BLaER1 (cell line): ENCODE measurements around the gene TBC1D5.
"Not testable (repeated sequence)": the region's sequence is repeated elsewhere in the genome, so short reads cannot be mapped to it uniquely, and the experiment has no call there.

Experiments used
- H3K27ac ChIP-seq: shearing (Covaris generic); formaldehyde crosslinking; 2 replicates; pipeline ENCODE4 v1.8.1; 2022
- H3K27me3 ChIP-seq: shearing (Covaris generic); formaldehyde crosslinking; 2 replicates; pipeline ENCODE4 v1.8.1; 2022
- H3K36me3 ChIP-seq: shearing (Covaris generic); formaldehyde crosslinking; 2 replicates; pipeline ENCODE4 v1.8.1; 2022
- H3K4me1 ChIP-seq: shearing (Covaris generic); formaldehyde crosslinking; 2 replicates; pipeline ENCODE4 v1.8.1; 2022
- H3K4me2 ChIP-seq: shearing (Covaris generic); formaldehyde crosslinking; 2 replicates; pipeline ENCODE4 v1.8.1; 2022
- H3K4me3 ChIP-seq: shearing (Covaris generic); formaldehyde crosslinking; 2 replicates; pipeline ENCODE4 v1.8.1; 2022
- H3K9ac ChIP-seq: shearing (Covaris generic); formaldehyde crosslinking; 2 replicates; pipeline ENCODE4 v1.8.1; 2022
- H3K9me3 ChIP-seq: shearing (Covaris generic); formaldehyde crosslinking; 2 replicates; pipeline ENCODE4 v1.8.1; 2022
- H4K20me1 ChIP-seq: shearing (Covaris generic); formaldehyde crosslinking; 2 replicates; pipeline ENCODE4 v1.8.1; 2022
- Cebpa-rat ChIP-seq: shearing (Covaris generic); IDR thresholded peaks from 2 replicates; pipeline ENCODE4 v1.8.1; 2022

Gene TBC1D5

GRCh38 chr3:17360991-17361390 lies 381.4 kb downstream of the TBC1D5 start:
- TF ChIP-seq Cebpa-rat = no peak
- Histone ChIP-seq H3K9me3 (no peaks in the 10 kb centered on the region), H3K9ac (no peak overlapping the region), H3K4me3 (no peak overlapping the region), H4K20me1 (no peaks in the 10 kb centered on the region), H3K4me2 (no peak overlapping the region), H3K36me3 (no peaks in the 10 kb centered on the region), H3K4me1 (no peaks in the 10 kb centered on the region), H3K27me3 (no peaks in the 10 kb centered on the region), H3K27ac (no peak overlapping the region)

DNA sequence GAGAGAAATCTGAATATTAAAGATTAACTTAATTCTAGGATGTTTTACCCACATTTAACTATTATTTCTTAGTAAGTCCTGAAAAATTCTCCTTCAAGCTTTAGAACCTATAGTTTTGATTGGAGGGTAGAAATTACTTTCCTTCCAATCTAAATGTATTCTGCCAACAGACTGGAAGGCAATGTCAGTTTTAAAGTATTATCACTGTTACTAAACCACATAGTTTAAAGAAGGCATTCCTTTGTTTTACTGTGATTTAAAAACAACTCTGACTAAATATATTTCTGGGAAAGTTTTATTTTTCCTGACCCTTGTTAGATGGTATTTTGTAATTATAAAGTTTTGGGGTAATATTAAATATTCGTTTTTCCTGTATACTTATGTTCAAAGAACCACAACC lies 382.5 kb downstream of the TBC1D5 start:
- H3K27ac ChIP-seq = no peak overlapping the region
- H3K27me3 ChIP-seq = no peaks in the 10 kb centered on the region
- H3K36me3 ChIP-seq = no peaks in the 10 kb centered on the region
- no peaks in the 10 kb centered on the region for H3K4me1 ChIP-seq
- H4K20me1 ChIP-seq = no peaks in the 10 kb centered on the region
- no peaks in the 10 kb centered on the region for H3K9me3 ChIP-seq
- no peak for TF ChIP-seq Cebpa-rat
- no peak overlapping the region for H3K9ac ChIP-seq
- no peak overlapping the region for H3K4me3 ChIP-seq
- no peak overlapping the region for H3K4me2 ChIP-seq

- Histone ChIP-seq H3K4me3 (no peak overlapping the region), H3K9me3 (no peaks in the 10 kb centered on the region), H3K9ac (no peak overlapping the region), H3K36me3 (no peaks in the 10 kb centered on the region), H3K27ac (no peak overlapping the region), H3K27me3 (no peaks in the 10 kb centered on the region), H4K20me1 (no peaks in the 10 kb centered on the region), H3K4me2 (no peak overlapping the region), H3K4me1 (no peaks in the 10 kb centered on the region)
- TF ChIP-seq Cebpa-rat = no peak
Measured at GRCh38 chr3:17357035-17357710, 385.3 kb downstream of the TBC1D5 start.

- Histone ChIP-seq H3K9ac (no peak overlapping the region), H3K36me3 (no peaks in the 10 kb centered on the region), H3K4me1 (no peaks in the 10 kb centered on the region), H3K27me3 (no peaks in the 10 kb centered on the region), H3K27ac (no peak overlapping the region), H3K9me3 (no peaks in the 10 kb centered on the region), H4K20me1 (no peaks in the 10 kb centered on the region), H3K4me3 (no peak overlapping the region), H3K4me2 (no peak overlapping the region)
- no peak for TF ChIP-seq Cebpa-rat
Measured at GRCh38 chr3:17356585-17356984, 385.8 kb downstream of the TBC1D5 start.

DNA sequence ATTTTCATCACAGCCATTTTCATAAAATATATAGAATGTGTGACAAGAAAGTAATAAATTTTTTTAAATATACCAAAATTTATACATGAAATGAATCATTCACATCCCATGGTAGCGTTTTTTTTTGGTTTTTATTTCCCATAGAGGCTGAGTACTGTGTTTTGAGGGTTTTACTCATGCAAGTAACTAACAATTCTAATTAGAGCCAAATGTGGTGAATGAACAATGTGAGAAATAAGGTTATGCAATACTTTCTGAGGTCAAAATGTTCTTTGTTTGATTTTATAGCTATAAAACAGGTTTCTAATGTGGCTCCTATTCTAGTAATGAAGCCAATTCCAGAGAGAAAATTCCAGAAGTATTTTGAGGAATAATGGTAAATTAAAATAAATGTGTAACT lies 386.8 kb downstream of the TBC1D5 start:
- TF ChIP-seq Cebpa-rat = no peak
- no peak overlapping the region for H3K4me2 ChIP-seq
- H3K9ac ChIP-seq = no peak overlapping the region
- H4K20me1 ChIP-seq = no peaks in the 10 kb centered on the region
- H3K36me3 ChIP-seq = no peaks in the 10 kb centered on the region
- H3K27me3 ChIP-seq = no peaks in the 10 kb centered on the region
- H3K4me3 ChIP-seq = no peak overlapping the region
- no peaks in the 10 kb centered on the region for H3K4me1 ChIP-seq
- H3K27ac ChIP-seq = no peak overlapping the region
- H3K9me3 ChIP-seq = no peaks in the 10 kb centered on the region

GRCh38 chr3:17354341-17354740 lies 388.1 kb downstream of the TBC1D5 start:
- no peaks in the 10 kb centered on the region for H4K20me1 ChIP-seq
- H3K9ac ChIP-seq = no peak overlapping the region
- no peak for TF ChIP-seq Cebpa-rat
- H3K27me3 ChIP-seq = no peaks in the 10 kb centered on the region
- no peaks in the 10 kb centered on the region for H3K4me1 ChIP-seq
- no peak overlapping the region for H3K4me3 ChIP-seq
- no peak overlapping the region for H3K4me2 ChIP-seq
- no peaks in the 10 kb centered on the region for H3K36me3 ChIP-seq
- no peaks in the 10 kb centered on the region for H3K9me3 ChIP-seq
- no peak overlapping the region for H3K27ac ChIP-seq

DNA sequence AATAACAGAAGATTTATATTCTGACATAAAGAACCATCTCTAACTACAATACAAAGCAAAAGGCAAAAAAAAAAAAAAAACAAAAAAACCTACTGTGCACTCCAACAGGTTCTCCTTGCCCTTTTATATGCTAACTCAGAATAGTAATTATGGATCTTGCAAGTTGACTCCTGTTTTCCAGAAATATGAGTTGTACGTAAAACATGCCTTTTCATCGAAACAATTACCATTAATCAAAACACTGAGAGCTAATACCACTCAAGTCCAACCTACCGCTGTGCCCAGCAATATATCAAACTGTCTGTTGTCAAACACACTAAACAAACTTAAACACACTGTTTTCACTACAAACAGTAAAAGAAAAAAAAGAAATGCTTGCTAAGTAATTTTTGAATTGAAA lies 389.8 kb downstream of the TBC1D5 start:
- TF ChIP-seq Cebpa-rat = no peak
- no peak overlapping the region for H3K4me3 ChIP-seq
- no peaks in the 10 kb centered on the region for H4K20me1 ChIP-seq
- H3K36me3 ChIP-seq = no peaks in the 10 kb centered on the region
- no peak overlapping the region for H3K4me2 ChIP-seq
- H3K4me1 ChIP-seq = no peaks in the 10 kb centered on the region
- no peak overlapping the region for H3K9ac ChIP-seq
- no peaks in the 10 kb centered on the region for H3K27me3 ChIP-seq
- H3K9me3 ChIP-seq = no peaks in the 10 kb centered on the region
- H3K27ac ChIP-seq = no peak overlapping the region

DNA sequence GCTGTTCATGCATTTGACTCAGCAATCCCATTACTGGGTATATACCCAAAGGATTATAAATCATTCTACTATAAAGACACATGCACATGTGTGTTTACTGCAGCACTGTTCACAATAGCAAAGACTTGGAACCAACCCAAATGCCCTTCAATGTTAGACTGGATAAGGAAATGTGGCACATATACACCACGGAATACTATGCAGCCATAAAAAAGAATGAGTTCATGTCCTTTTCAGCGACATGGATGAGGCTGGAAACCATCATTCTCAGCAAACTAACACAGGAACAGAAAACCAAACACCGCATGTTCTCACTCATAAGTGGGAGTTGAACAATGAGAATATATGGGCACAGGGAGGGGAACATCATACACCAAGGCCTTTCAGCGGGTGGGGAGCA lies 391.2 kb downstream of the TBC1D5 start:
- not testable (repeated sequence) for H3K9ac ChIP-seq, H3K27ac ChIP-seq, H3K36me3 ChIP-seq, H4K20me1 ChIP-seq, H3K27me3 ChIP-seq, H3K9me3 ChIP-seq, H3K4me3 ChIP-seq, H3K4me1 ChIP-seq, H3K4me2 ChIP-seq

- Histone ChIP-seq H4K20me1 (no peaks in the 10 kb centered on the region), H3K4me1 (no peaks in the 10 kb centered on the region), H3K27me3 (no peaks in the 10 kb centered on the region), H3K4me3 (no peak overlapping the region), H3K9me3 (no peaks in the 10 kb centered on the region), H3K4me2 (no peak overlapping the region), H3K36me3 (no peaks in the 10 kb centered on the region), H3K9ac (no peak overlapping the region), H3K27ac (no peak overlapping the region)
- TF ChIP-seq Cebpa-rat = no peak
Measured at GRCh38 chr3:17349093-17349492, 393.3 kb downstream of the TBC1D5 start.

- Histone ChIP-seq H3K4me1 (no peaks in the 10 kb centered on the region), H3K9me3 (no peaks in the 10 kb centered on the region), H3K36me3 (0 out of 2 replicates have a peak, but pooled peaks cover 3% of the 10 kb centered on the region), H3K9ac (no peak overlapping the region), H4K20me1 (no peaks in the 10 kb centered on the region), H3K4me2 (no peak overlapping the region), H3K27ac (no peak overlapping the region), H3K27me3 (no peaks in the 10 kb centered on the region), H3K4me3 (no peak overlapping the region)
- TF ChIP-seq Cebpa-rat = no peak
Measured at GRCh38 chr3:17342119-17342518, 400.3 kb downstream of the TBC1D5 start.

- Histone ChIP-seq H3K9ac (no peak overlapping the region), H3K27me3 (no peaks in the 10 kb centered on the region), H3K36me3 (0 out of 2 replicates have a peak, but pooled peaks cover 4% of the 10 kb centered on the region), H3K4me1 (no peaks in the 10 kb centered on the region), H3K4me3 (no peak overlapping the region), H3K27ac (no peak overlapping the region), H4K20me1 (no peaks in the 10 kb centered on the region), H3K9me3 (no peaks in the 10 kb centered on the region), H3K4me2 (no peak overlapping the region)
- no peak for TF ChIP-seq Cebpa-rat
Measured at GRCh38 chr3:17340693-17341092, 401.7 kb downstream of the TBC1D5 start.
